Measurements from ENCODE around the gene CRYBG2.
"Not testable (repeated sequence)": the region's sequence is repeated elsewhere in the genome, so short reads cannot be mapped to it uniquely, and the experiment has no call there.

The CRYBG2 gene, protein sequence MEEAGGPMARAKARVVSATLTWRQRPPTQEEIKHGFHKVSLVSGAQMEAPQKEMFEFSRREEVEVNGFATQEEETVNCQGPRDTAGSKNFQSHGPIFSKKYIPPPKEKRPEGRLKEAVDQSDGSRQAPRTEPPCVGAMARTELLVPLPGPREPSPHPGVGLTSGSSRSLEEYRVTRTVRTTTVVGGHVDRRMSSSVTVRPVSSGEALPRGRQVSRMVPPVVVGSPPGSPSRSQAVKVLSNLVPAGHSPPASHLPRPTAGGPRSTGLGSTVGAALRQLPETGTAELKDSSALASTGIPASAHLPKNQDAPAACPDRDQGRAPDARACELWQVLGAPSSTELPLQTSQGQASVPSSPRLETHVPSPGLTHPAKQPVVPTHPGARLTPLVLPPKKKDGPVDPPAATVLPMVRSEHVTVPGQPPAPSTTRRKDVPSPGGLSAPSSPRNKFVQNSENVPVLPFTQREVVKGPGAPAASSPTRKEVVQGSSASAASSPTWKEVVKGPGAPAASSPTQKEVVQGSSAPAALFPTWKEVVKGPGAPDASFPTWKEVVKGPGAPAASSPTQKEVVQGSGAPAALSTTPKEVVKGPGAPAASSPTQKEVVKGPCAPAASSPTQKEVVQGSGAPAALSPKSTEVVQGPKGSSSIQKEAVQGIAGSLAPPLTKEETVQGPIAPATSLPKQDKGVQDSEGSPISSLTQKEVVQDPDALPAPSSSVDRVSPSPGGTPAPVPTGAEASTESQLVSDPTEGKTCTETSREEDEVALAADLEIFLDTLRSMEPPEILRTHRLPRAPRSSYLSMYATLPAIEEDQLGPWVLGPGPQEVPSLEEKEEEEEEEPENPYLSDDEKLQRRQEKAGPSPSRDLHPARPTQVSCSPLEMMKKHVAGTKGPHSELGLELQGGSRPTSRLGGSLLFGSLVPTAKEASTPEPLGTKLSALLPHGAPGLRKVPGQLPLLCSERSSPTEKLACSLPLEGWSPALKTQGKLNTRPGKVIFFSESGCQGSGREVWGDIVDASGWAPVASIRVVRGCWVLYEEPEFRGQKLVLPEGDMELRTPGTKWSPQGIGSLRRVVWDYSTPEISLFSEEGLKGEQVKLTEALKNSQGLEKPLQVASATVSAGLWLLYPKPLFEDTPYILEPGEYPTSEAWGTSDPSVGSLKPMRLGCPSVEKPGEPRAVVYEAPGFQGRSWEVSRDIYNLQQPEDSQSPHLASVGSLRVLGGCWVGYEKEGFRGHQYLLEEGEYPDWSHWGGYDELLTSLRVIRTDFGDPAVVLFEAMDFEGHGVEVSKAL (N-terminal part only)

DNA sequence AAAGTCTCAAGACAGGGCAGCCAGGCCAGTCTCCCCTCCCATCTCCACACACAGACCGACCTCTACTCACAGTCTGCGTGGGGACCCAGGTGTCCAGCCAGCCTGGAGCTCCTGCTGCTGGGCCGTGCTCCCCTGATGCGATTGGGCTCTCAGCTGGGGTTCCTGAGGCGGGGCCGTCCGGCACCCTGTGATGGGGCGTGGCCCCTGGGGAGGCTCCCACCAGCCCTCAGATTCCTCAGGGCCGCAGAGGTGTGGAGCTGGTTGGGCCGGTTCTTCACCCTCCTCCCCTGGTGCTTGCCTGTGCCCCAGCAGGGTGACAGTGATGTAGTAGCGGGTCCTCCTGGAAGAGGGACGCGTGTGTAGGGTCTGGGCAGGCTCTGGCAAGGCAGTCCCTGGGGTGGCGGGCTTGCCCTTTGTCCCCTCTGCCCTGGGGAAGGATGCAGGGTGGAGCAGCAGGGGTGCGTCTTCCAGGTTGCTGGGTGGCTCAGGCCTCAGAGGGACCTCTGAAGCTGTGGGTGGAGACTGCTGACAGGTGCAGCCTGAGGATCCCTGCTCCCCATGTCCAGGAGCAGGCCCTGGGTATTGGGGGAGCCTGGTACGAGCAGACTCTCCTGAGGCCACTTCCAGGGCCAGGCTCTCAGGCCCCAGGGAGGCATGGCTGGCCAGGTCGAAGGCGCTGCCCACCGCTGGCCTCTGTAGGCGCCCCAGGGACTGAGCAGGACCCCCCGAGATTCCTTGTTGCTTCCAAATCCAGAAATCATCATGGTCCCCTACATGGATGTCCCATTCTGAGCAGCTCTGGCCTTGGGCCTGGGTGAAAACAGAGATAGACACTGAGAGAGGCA, at the start of gene CRYBG2:
TSS of gene CRYBG2 (minus strand) at position 155 of the 845 bp plus-strand sequence. CDS start 7,473 bp downstream, outside the sequence.
- DNase-seq (ENCODE audit: low read depth), result no peak

DNA sequence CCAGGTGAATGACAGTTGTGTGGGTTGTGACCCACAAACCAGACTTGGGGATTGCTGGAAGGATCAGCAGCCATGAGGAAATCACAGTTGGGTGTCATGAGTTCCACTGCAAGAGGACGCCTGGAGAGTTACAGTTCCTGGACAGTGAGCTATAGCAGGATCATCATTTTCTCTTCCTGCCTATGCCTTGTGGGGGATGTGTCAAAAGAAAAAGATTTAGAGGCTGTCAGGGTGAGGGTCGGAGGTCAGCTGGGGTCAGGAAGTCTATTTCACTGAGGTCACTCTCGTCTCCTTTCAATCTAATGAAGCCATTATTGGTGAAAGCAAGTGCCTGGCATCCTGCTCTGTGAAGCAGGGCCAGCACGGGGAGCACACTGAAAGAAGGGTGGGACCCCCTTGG, 49.7 kb upstream of the CRYBG2 start:
- no peak for DNase-seq (ENCODE audit: low read depth)

DNA sequence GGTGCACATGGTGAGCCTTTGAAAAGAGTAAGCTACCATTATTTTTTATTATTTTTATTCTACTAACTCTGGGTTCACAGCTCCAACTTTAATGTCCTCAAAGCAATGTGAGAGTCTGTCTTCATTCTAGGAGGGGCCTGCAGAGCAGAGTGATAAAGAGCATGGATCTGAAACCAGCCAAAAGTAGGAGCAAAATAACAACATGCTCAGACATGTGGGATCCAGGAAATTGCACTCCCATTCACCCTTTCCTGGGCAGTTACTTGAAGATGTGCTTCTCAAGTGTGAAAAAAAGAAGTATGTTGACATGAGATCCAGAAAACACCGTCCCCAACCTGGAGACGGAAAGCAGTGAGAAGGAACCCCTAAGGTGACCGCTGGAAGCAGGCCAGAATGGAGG, 48.0 kb upstream of the CRYBG2 start:
- DNase-seq (ENCODE audit: low read depth), result no peak

DNA sequence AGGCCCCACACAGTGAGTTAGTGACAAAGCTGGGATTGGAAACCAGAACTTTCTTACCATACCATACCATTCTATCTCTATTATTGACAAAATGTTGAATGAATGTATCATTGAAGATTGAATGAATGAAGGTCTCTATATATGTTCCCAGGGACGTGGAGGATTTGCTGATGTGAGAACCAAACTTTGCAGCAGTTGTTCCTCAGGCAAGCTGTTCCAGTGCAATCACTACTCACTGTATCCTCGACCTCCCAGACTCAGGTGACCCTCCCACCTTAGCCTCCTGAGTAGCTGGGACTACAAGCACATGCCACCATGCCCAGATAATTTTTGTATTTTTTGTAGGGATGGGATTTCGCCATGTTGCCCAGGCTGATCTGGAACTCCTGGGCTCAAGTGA, 45.1 kb upstream of the CRYBG2 start:
- no peak for DNase-seq (ENCODE audit: low read depth)

DNA sequence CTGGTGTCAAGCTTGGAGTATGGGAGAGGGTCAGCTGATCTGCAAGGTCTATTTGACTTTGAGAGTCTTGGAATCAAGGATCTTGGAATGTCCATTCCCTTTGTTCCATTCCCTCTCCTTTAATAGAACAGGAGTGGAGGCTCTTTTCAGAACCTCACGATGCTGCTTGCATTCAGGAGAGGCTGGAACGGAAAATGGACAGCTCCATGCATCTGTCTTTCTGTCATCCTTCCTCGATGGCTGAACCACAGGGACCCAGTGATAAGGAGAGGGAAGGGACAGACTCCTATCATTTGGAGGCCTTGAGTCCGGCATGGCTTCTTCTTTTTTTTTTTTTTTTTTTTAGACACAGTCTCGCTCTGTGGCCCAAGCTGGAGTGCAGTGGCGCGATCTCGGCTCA, 41.8 kb upstream of the CRYBG2 start:
- DNase-seq (ENCODE audit: low read depth), result no peak

DNA sequence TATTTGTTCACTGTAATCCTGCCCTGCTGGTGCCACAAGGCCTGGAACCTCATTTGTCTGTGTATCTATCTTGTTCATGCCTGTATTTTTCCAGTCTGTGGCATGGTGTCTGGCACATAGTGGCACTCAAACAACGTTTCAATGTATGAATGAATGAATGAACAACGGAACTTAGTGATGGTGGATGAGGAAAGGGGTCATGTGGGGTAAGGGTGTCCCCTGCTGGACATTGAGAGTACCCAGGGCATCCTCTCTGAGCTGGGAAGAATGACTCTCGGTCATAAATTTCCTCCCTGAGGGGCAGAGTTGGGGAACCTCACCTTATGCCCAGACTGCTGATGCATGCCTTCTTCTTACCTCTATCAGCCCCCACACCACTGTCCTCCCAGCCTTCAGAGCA, 37.5 kb upstream of the CRYBG2 start:
- DNase-seq (ENCODE audit: low read depth), result peak; percentile 13

DNA sequence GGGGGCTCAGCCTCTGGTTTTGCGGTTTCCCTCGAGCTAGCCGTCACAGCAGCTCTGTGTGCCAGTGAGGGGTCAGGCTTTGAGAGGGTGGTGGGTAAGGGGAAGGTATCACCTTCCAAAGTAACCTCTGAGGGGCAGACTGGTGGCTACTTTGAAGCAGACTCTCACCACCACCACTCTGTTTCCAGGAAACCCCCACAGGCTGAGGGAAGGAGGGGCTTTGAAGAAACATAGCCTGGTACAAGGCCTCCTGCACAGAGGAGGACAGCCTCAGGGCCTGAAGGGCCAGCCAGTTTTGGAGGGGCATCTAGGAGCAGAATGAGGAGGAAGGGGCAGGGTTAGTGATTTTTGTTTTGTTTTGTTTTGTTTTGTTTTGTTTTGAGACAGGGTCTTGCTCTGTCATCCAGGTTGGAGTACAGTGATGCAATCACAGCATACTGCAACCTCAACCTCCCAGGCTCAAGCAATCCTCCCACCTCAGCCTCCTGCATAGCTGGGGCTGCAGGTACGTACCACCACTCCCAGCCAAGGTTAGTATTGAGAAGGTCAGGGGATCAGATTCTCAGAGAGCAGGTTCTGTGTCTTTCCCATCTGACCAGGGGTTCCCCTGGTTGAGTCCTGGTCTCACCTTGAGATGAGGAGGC, 35.8 kb upstream of the CRYBG2 start:
- DNase-seq (ENCODE audit: low read depth), result no peak

DNA sequence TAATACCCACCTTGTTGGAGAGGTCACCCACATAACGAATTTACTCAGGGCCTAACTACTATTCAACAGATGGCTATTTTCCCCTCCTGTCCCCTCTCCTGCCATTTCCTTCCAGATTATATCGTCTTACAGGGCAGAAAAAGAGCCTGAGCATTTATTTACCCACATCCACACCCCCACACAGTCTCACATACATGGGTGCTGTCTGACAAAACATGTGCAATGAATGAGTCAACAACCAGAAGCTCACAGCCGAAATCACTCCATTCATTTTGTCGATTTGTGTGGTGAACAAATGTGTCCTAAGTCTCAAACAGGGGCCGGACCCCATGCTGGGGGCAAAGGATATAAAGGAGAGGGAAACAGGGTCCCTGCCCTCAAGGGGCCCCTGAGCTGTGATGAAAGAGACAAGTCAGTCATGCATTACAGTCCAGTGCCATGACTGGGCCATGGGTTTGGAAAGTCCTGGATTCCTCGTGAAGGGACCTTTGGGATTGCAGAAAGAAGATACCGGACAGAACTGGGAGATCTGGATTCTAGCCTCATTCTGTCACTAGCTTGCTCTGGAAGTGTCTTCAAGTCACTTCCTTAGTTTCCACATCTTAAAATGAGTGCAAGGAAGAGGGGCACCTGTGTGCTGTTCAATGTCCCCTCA, 35.0 kb upstream of the CRYBG2 start:
- DNase-seq (ENCODE audit: low read depth), result no peak

DNA sequence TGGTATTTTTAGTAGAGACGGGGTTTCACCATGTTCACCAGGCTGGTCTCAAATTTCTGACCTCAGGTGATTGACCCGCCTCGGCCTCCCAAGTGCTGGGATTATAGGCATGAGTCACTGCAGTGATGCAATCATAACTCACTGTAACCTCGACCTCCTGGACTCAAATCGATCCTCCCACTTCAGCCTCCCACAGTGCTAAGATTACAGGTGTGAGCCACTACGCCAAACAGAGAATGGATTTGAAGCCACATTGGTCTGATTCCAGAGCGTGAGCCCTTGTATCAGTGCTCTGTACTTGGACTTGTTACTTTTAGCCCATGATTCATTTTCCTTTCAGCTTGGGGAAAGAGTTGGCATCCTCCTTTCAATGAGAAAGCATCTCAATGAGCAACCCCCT, 33.5 kb upstream of the CRYBG2 start:
- no peak for DNase-seq (ENCODE audit: low read depth)

DNA sequence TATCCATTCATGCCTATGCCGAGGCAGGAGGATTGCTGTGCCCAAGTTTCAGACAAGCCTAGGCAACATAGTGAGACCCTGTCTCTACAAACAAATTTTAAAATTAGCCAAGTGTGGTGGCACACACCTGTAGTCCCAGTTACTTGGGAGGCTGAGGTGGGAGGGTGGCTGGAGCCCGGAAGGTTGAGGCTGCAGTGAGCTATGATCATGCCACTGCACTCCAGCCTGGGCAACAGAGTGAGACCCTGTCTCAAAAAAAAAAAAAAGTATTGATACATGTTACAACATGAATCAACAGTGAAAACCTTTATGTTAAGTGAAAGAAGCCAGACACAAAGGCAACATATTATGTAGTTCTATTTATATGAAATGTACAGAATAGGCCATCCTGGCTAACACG, 31.1 kb upstream of the CRYBG2 start:
- not testable (repeated sequence) for DNase-seq (ENCODE audit: low read depth)

DNA sequence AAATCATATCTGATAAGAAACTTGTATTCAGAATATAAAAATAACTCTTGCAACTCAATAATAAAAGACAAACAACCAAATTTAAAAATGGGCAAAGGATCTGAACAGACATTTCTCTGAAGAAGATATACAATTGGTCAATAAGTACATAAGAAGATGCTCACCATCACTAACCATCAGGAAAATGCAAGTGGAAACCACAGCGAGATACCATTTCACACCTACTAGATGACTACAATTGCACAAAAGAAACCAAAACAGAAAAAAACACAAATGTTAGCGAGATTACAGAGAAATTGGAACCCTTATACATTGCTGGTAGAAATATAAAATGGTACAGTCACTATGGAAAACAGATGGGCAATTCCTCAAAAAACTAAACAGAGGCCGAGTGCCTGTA, 30.1 kb upstream of the CRYBG2 start:
- no peak for DNase-seq (ENCODE audit: low read depth)

DNA sequence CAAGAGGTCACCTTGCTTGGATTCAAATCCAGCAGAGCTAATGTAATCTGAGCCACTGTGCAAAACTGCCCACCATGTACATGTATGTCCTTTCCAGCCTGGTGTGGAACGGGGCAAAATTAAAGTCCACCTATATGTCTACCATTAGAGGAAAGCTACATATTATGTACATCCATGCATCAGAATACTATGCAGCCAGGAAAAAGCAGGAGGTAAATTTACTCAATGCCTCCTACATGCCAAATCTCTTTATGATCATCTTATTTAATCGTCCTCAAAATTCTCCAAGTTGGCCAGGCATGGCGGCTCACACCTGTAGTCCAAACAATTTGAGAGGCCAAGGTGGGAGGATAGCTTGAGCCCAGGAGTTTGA, 24.9 kb upstream of the CRYBG2 start:
- DNase-seq (ENCODE audit: low read depth), result no peak

DNA sequence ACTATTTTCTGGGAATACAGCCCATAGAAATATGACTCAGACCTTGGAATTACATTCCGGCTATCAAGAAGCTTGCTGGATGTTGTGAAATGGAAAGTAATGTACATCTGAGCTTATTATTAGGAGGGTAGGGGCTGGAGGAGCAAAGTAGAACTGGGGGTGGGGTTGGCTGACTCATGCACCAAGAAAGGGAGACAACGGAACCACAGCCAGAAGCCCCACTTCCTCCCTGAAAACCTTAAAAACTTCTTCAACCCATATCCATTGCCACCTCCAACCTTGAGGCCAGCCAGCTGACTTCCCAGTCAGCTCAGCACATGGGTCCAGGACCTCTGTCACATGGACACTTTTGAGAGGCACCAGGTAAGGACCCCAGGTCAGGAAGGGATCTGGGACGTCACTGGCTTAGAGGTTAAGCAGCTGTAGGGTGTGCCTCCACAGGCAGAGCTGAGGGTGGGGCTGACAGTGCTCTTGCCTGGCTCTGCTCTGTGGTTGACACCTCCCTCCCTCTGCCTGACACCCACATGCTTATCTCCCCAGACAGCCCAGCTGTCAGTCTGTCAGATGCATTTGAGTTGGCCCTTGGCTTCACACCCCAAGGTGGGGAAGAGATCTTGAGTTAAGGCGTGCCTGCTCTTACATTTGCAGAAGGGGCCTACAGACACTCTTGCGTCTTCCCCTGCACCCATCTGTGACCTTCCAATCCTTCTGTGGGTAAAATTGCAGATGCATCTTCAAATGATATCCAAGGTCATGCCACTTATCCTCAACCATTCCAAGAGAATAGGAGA, 24.4 kb upstream of the CRYBG2 start:
- DNase-seq (ENCODE audit: low read depth), result peak; percentile 51

DNA sequence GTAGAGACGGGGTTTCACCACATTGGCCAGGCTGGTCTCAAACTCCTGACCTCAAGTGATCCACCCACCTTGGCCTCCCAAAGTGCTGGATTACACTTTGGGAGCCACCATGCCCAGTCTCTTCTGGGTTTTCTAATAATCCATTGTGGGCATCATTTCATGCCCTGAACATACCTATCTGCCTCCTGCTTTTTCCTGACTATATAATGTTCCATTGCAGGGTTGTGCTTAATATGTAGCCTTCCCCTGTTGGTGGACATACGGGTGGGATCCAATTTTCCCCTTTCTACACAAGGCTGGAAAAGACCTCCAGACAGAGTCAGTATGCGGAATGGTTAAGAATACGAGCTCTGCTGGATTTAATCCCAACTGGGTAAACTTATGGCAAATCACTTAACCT, 22.1 kb upstream of the CRYBG2 start:
- no peak for DNase-seq (ENCODE audit: low read depth)

DNA sequence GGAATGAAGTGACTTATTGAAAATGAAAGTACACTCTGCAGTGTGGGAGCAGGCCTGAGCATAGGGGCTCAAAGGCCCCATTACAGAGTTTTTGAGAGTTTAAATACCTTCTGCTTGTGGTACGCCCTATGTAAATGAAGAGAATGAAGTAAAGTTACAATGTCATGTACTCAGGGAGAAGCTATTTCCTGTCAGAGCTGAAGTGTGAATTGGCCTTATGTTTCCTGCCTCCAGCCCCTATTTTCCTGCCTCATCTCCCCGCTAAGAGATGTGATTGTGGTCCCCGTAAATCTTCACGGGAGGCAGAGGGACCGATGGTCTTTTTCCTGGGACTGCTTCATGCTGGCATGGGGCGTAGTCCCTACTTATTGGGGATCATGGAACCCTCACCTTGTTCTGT, 21.2 kb upstream of the CRYBG2 start:
- DNase-seq (ENCODE audit: low read depth), result no peak

DNA sequence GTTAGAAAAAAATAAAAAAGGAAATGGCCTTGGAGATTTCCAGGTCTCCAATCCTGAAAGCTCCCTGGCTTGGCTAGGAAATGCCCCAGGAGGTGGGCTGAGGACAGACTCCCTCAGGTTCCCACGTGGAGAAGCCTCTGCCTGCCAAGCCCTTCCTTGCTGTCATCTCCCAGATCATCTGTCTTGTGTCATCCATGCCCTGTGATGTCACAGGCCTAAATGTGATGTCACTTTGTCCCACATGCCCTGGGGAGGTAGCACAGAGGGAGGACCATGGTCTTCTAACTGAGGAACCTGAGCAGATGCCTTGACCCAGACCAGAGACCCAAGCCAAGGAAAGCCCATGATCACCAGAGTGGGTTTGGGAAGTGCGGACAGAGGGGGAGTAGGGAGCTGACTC, 20.4 kb upstream of the CRYBG2 start:
- DNase-seq (ENCODE audit: low read depth), result not testable (repeated sequence)

DNA sequence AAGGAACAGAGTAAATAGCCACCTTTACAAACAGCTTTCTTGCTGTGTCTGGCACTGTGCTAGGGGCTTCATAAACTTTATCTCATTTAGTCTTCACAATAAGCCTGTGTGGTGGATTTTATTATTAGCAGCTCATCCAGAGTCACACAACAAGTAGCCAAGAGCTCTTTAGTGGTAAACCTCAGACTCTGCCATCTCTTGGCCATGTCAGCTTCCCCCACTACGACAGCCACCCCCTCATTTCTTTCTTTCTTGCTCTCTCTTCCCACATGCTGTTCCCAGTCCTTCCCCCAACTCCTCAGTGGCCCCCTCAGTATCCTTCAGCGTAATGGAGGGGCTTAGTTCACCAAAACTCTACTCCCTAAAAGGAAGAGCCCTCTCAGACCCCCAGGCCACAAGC, 19.9 kb upstream of the CRYBG2 start:
- DNase-seq (ENCODE audit: low read depth), result no peak

DNA sequence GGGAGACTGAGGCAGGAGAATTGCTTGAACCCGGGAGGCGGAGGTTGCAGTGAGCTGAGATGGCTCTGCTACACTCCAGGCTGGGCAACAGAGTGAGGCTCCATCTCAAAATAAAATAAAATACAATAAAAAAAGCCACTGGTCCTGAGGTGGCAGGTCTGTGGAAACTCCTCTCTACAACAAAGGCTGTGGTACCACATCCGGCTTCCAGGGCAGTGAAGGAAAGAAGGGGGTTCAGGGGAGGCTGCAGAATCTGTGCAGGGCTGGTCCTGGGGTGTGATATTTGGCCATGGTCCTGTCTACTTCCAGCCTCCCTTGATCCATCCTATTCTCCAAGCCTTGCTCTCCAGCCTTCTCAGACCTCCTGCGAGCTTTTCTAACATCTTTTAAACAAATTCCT, 19.4 kb upstream of the CRYBG2 start:
- DNase-seq (ENCODE audit: low read depth), result peak; percentile 22

DNA sequence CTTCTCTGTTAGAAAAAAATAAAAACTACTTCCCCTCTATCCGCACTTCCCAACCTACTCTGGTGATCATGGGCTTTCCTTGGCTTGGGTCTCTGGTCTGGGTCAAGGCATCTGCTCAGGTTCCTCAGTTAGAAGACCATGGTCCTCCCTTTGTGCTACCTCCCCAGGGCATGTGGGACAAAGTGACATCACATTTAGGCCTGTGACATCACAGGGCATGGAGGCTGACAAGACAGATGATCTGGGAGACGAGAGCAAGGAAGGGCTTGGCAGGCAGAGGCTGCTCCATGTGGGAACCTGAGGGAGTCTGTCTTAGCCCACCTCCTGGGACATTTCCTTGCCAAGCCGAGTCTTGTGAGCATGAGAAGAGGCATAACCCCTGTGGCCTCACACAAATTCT, 18.7 kb upstream of the CRYBG2 start, which contains the start of gene ZNF683:
TSS of gene ZNF683 (minus strand) at position 140 of the 400 bp plus-strand sequence. CDS start 4,179 bp downstream, outside the sequence.
- DNase-seq (ENCODE audit: low read depth), result not testable (repeated sequence)
